GM10266 (cell line): ENCODE measurements around the gene LRCH2.

Experiments used
- DNase-seq: peaks from one replicate; pipeline ENCODE4 v3.0.0; 2012; ENCODE audit errors: extremely low spot score
- TF ChIP-seq, protein P1 (sequence below): IDR thresholded peaks from 2 replicates; pipeline ENCODE4 v1.5.1; 2012; ENCODE audit warnings: mild to moderate bottlenecking, low read depth; ENCODE audit not compliant: control insufficient read depth, insufficient read depth; ENCODE audit errors: missing control alignments

LRCH2 gene

DNA sequence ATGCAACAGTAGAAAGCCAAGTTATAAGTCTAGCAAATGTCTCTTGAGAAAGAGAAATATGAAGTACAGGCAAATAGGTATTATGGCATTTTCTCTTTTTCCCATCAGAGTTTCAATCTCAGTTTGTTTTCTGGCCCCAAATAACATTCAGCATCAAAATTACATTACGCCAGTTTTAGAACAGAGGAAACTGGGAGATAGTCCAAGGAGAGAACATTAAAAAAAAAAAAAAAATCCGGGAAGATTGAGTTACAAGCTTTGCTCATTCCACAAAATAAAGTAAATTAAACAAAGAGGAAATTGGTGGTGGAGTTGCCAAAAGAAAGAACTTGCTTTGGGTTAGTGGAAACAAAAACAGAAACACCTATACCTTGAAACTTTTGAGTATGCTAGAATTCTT lies 166.1 kb downstream of the LRCH2 start:
- TF ChIP-seq, protein P1, sequence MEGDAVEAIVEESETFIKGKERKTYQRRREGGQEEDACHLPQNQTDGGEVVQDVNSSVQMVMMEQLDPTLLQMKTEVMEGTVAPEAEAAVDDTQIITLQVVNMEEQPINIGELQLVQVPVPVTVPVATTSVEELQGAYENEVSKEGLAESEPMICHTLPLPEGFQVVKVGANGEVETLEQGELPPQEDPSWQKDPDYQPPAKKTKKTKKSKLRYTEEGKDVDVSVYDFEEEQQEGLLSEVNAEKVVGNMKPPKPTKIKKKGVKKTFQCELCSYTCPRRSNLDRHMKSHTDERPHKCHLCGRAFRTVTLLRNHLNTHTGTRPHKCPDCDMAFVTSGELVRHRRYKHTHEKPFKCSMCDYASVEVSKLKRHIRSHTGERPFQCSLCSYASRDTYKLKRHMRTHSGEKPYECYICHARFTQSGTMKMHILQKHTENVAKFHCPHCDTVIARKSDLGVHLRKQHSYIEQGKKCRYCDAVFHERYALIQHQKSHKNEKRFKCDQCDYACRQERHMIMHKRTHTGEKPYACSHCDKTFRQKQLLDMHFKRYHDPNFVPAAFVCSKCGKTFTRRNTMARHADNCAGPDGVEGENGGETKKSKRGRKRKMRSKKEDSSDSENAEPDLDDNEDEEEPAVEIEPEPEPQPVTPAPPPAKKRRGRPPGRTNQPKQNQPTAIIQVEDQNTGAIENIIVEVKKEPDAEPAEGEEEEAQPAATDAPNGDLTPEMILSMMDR, result no peak
- DNase-seq, result no peak

GRCh38 chrX:115065304-115065703 lies 168.6 kb downstream of the LRCH2 start:
- DNase-seq, result no peak
- TF ChIP-seq, protein P1, result no peak
